GM10248 (cell line): Measurements from ENCODE around the gene PLCB3.
A peak's percentile ranks its signal among the peaks of the same experiment; 100 is the strongest.

Source experiments
- CTCF ChIA-PET: fragments of 300-600 bp; sonication (Branson Sonifier 250); formaldehyde crosslinking; extraction: SDS; loops from one replicate; lab custom pipeline; 2021; ENCODE audit warnings: antibody characterized with exemption; lab: Yijun Ruan, JAX
- POLR2A ChIA-PET: fragments of 350-650 bp; sonication (Branson Sonifier 250); formaldehyde crosslinking; extraction: SDS; loops from one replicate; lab custom pipeline; 2020; ENCODE audit warnings: antibody characterized with exemption; lab: Yijun Ruan, JAX
- DNase-seq: peaks from one replicate; pipeline ENCODE4 v3.0.0; 2012; ENCODE audit errors: extremely low spot score
- TF ChIP-seq, protein P1 (sequence below): IDR thresholded peaks from 2 replicates; pipeline ENCODE4 v1.5.1; 2012; ENCODE audit warnings: mild to moderate bottlenecking, low read depth; ENCODE audit errors: extremely low read depth, missing control alignments, control extremely low read depth

Gene PLCB3

DNA sequence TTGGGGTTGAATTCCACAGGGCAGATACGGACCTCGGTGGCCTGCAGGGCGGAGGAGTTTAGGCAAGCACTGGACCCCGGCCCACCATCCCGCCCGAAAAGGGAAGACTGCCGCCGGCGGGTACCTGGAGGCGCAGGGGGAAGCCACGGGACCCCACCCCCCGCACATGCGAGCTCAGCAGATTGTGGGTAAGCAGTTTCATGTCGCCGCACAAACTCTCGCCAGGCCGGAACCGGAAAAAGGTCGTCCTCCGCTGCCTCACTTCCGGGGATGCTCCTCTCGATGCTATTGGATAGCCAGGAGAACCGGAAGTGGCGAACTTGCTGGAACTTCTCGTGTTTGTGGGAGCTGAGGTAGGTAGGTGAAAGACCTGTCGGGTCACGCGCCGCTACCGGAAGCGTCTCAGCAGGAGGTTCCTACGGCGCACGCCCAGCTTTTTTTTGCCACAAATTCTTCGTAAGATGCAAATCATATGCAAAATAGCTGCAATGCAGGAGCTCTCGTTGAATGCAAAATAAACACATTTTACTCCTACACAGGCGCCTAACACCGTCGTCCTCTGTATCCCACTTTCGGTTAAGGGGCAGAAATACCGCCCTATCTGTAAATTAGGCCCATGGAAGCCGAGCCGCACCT lies 66.1 kb downstream of the PLCB3 start, which contains the start of gene TRMT112:
Gene TRMT112 (minus strand): TSS at position 235 of the 636 bp plus-strand sequence. CDS start 33 bp downstream, at position 202.
- TF ChIP-seq, protein P1, sequence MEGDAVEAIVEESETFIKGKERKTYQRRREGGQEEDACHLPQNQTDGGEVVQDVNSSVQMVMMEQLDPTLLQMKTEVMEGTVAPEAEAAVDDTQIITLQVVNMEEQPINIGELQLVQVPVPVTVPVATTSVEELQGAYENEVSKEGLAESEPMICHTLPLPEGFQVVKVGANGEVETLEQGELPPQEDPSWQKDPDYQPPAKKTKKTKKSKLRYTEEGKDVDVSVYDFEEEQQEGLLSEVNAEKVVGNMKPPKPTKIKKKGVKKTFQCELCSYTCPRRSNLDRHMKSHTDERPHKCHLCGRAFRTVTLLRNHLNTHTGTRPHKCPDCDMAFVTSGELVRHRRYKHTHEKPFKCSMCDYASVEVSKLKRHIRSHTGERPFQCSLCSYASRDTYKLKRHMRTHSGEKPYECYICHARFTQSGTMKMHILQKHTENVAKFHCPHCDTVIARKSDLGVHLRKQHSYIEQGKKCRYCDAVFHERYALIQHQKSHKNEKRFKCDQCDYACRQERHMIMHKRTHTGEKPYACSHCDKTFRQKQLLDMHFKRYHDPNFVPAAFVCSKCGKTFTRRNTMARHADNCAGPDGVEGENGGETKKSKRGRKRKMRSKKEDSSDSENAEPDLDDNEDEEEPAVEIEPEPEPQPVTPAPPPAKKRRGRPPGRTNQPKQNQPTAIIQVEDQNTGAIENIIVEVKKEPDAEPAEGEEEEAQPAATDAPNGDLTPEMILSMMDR: no peak
- POLR2A ChIA-PET: interaction anchor here (0.5 to 2.2 kb wide), 16 partner anchors 8 to 140 kb away, joined by 3 to 18 read pairs (median 6); partner anchors contain the start of genes ESRRA, FKBP2, STIP1 and VEGFB
- DNase-seq: peak; percentile 93
- CTCF ChIA-PET: interaction anchor here (0.7 to 4.5 kb wide), 18 partner anchors 10 to 165 kb away, joined by 3 to 71 read pairs (median 6); partner anchors contain the start of genes CCDC88B, ESRRA and RPS6KA4

DNA sequence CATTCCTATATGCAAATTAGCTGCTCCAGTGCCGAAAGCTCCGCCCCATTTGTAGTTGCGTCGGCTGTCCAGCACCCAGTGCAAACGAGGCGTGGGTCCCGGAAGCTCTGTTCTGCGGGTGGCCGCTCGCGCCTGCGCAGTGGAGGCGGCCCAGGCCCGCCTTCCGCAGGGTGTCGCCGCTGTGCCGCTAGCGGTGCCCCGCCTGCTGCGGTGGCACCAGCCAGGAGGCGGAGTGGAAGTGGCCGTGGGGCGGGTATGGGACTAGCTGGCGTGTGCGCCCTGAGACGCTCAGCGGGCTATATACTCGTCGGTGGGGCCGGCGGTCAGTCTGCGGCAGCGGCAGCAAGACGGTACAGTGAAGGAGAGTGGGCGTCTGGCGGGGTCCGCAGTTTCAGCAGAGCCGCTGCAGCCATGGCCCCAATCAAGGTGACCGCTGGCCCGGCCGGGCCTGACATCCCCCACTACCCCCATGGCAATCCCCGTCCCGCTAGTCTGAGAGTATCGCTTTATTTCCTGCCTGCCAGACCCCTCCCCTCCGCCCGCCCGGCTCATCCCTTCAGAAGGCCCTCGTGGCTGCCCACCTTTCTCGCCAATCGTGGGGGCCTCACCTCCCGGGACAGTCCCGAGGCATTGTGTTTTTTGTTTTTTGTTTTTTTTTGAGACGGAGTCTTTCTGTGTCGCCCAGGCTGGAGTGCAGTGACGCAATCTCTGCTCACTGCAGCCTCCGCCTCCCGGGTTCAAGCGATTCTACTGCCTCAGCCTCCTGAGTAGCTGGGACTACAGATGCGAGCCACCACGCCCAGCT lies 66.8 kb downstream of the PLCB3 start, which contains the start of gene PRDX5:
Gene PRDX5 (plus strand): TSS at position 161 of the 805 bp plus-strand sequence. CDS start 95 bp downstream, at position 256.
- ChIA-PET POLR2A (interaction anchor here (0.5 to 2.2 kb wide), 15 partner anchors 9 to 141 kb away, joined by 3 to 18 read pairs (median 6); partner anchors contain the start of genes ESRRA, FKBP2, STIP1 and VEGFB), CTCF (interaction anchor here (0.7 to 4.5 kb wide), 18 partner anchors 9 to 165 kb away, joined by 3 to 71 read pairs (median 6); partner anchors contain the start of genes CCDC88B, ESRRA and RPS6KA4)
- TF ChIP-seq, protein P1: peak; percentile 63
- peak; percentile 97 for DNase-seq
